B cell (primary cell): Measurements from ENCODE around the gene PRDM4. TPM values are rescaled to one million over a fixed set of nuclear protein-coding genes. Genes with fewer than 3 reads are reported as not detected.
A peak's percentile ranks its signal among the peaks of the same experiment; 100 is the strongest.

Experiments used
- ATAC-seq: fragments of 200-7000 bp; cut with Tn5 transposase; one replicate; pipeline ENCODE4 v1.10.0; 2021; ENCODE audit warnings: low read depth, mild to moderate bottlenecking, moderate number of reproducible peaks, moderate library complexity
- CTCF ChIA-PET: fragments of 350-600 bp; sonication (Branson Sonifier 250); formaldehyde crosslinking; loops from one replicate; lab custom pipeline; 2021; ENCODE audit warnings: antibody characterized with exemption, inconsistent platforms; lab: Charles Lee
- POLR2A ChIA-PET: fragments of 350-600 bp; sonication (Branson Sonifier 250); formaldehyde crosslinking; loops from one replicate; lab custom pipeline; 2021; ENCODE audit warnings: antibody characterized with exemption; lab: Charles Lee
- DNase-seq: peaks from one replicate; pipeline ENCODE4 v3.0.0; 2013
- H2AFZ ChIP-seq: 2 replicates; pipeline ENCODE4 v1.6.1; 2012; ENCODE audit warnings: mild to moderate bottlenecking, low read depth, low read length; ENCODE audit not compliant: insufficient read depth, poor library complexity, severe bottlenecking
- H3K27ac ChIP-seq, 2 donors: 1 replicate in 1 of 2; 2 replicates in 1 of 2; pipeline ENCODE4 v1.5.1; 2012 to 2013; ENCODE audit warnings: low read length in 2 of 2, mild to moderate bottlenecking in 2 of 2, moderate library complexity in 1 of 2
- H3K27me3 ChIP-seq, 4 experiments: fragments of 200-600 bp in 1 of 4; sonication (generic) in 1 of 4; replicated peaks in 1 of 4; 1 replicate in 2 of 4; 2 replicates in 2 of 4; pipeline versions ENCODE4 v1.6.1 to v1.7.0; 2013 to 2016; ENCODE audit warnings: low read length in 3 of 4, mild to moderate bottlenecking in 2 of 4, mixed read lengths in 1 of 4, moderate library complexity in 1 of 4; ENCODE audit not compliant: insufficient read depth in 4 of 4, control insufficient read depth in 3 of 4; ENCODE audit errors: control extremely low read depth in 1 of 4
- H3K36me3 ChIP-seq, 2 experiments: replicated peaks in 1 of 2; 1 replicate in 1 of 2; 2 replicates in 1 of 2; pipeline versions ENCODE4 v1.6.1 to v1.7.1; 2013; ENCODE audit warnings: low read length in 1 of 2; ENCODE audit not compliant: insufficient read depth in 2 of 2, control insufficient read depth in 1 of 2; ENCODE audit errors: control extremely low read depth in 1 of 2, extremely low read depth in 1 of 2
- H3K4me1 ChIP-seq, 2 donors: fragments of 200-600 bp in 1 of 2; sonication (generic) in 1 of 2; 1 replicate in 1 of 2; 2 replicates in 1 of 2; pipeline versions ENCODE4 v1.5.1 to v1.6.1; 2013 to 2017; ENCODE audit warnings: low read length in 2 of 2; ENCODE audit not compliant: control insufficient read depth in 2 of 2, insufficient read depth in 2 of 2
- H3K4me2 ChIP-seq: replicated peaks from 2 replicates; pipeline ENCODE3; 2012; ENCODE audit warnings: mild to moderate bottlenecking, low read depth, low read length; ENCODE audit not compliant: poor library complexity, severe bottlenecking
- H3K4me3 ChIP-seq, 5 experiments: fragments of 200-600 bp in 1 of 5; sonication (generic) in 1 of 5; 1 replicate in 3 of 5; 2 replicates in 2 of 5; pipeline versions ENCODE4 v1.5.1 to v1.7.0; 2011 to 2016; ENCODE audit warnings: low read length in 4 of 5, mild to moderate bottlenecking in 4 of 5, low read depth in 2 of 5, control low read depth in 1 of 5, moderate library complexity in 1 of 5; ENCODE audit not compliant: insufficient read depth in 1 of 5; ENCODE audit errors: control extremely low read depth in 1 of 5, extremely low read depth in 1 of 5
- H3K79me2 ChIP-seq: fragments of 200-600 bp; sonication (generic); one replicate; pipeline ENCODE4 v1.6.0; 2016; ENCODE audit warnings: low read length; ENCODE audit not compliant: control insufficient read depth, insufficient read depth
- H3K9ac ChIP-seq: fragments of 200-600 bp; sonication (generic); 2 replicates; pipeline ENCODE4 v1.6.1; 2017; ENCODE audit warnings: mild to moderate bottlenecking, low read length, moderate library complexity
- H3K9me3 ChIP-seq, 3 donors: one replicate each; pipeline versions ENCODE4 v1.6.1 to v1.7.1; 2013; ENCODE audit warnings: low read length in 2 of 3; ENCODE audit not compliant: control insufficient read depth in 2 of 3, insufficient read depth in 1 of 3; ENCODE audit errors: control extremely low read depth in 1 of 3
- H4K20me1 ChIP-seq: 2 replicates; pipeline ENCODE4 v1.6.0; 2012; ENCODE audit warnings: mild to moderate bottlenecking, low read length; ENCODE audit not compliant: insufficient read depth, control insufficient read depth, poor library complexity, severe bottlenecking
- H3K27ac Mint-ChIP-seq: one replicate; pipeline ENCODE4 v1.8.0; 2021; ENCODE audit warnings: mixed read lengths
- H3K27me3 Mint-ChIP-seq: one replicate; pipeline ENCODE4 v1.8.0; 2021; ENCODE audit warnings: mixed read lengths
- H3K4me1 Mint-ChIP-seq: one replicate; pipeline ENCODE4 v1.8.0; 2021; ENCODE audit warnings: mixed read lengths
- H3K4me3 Mint-ChIP-seq: one replicate; pipeline ENCODE4 v1.8.0; 2021; ENCODE audit warnings: mixed read lengths
- H3K9me3 Mint-ChIP-seq: one replicate; pipeline ENCODE4 v1.8.0; 2022; ENCODE audit warnings: mixed read lengths; ENCODE audit not compliant: insufficient read depth
- EZH2 ChIP-seq: IDR thresholded peaks from 2 replicates; pipeline ENCODE4 v1.6.1; 2012; ENCODE audit warnings: borderline replicate concordance, low read depth, mild to moderate bottlenecking, moderate library complexity, low read length; ENCODE audit not compliant: insufficient read depth, poor library complexity, severe bottlenecking
- WGBS: methylation state at CpG from one replicate; pipeline ENCODE4 v1.1.5; 2013; ENCODE audit warnings: missing lambda C conversion rate; ENCODE audit not compliant: insufficient coverage; 5-methylcytosine and 5-hydroxymethylcytosine counted together
- intact Hi-C: fragments of 100-400 bp; cut with micrococcal nuclease; formaldehyde crosslinking; loops from one replicate; pipeline ENCODE4 v1.10.0; 2022
- polyA plus RNA-seq: library from polyadenylated mRNA; depleted of rRNA; stranded (reverse); fragments of >200 nt; gene quantifications from 2 replicates; pipeline ENCODE4 v1.2.3, GENCODE V29; 2012
- total RNA-seq, 2 donors: library from RNA; stranded (reverse); fragments of 120-200 nt in 1 of 2; gene quantifications; 1 replicate in 1 of 2; 2 replicates in 1 of 2; pipeline versions ENCODE4 v1.2.3 to v1.2.4, GENCODE V29; 2013 to 2022
- TF ChIP-seq, protein P1 (sequence below): fragments of 200-600 bp; IDR thresholded peaks from one replicate; pipeline ENCODE4 v1.8.0; 2022; ENCODE audit warnings: antibody characterized with exemption, mild to moderate bottlenecking

Gene PRDM4
- total and polyA plus RNA-seq, 2 donors (not counting 1 experiment from before 2014, with no cell fraction given) = 50.1 to 117 TPM

DNA sequence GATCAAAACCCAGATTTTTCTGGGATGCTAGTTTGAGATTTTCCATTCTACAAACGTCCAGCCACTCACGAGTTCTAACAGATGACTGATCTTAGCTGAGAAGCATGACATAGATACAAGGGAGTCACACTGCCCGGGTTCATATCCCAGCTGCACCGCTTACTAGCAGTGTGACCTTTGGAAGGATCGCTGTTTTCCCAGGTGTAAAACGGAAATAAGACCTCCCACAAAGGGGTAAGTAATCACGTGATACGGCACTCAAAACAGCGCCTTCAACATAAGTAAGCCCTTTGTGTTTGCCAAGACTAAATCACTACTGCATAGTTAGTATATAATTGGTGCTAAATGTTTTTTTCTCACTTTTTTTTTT lies 76.0 kb downstream of the PRDM4 start:
- POLR2A ChIA-PET = interaction anchor here (0.6 to 1.6 kb wide), 3 partner anchors 52 to 1473 kb away, joined by 3 to 5 read pairs (median 4); partner anchors contain the start of gene PRDM4
- 59% methylated on average over 6 of the region's 9 CpGs for WGBS

More for the DNA sequence above, 76.0 kb downstream of the PRDM4 start:
- Histone ChIP-seq H3K79me2 (peaks cover 38% of the 10 kb centered on the region), H2AFZ (peak overlapping the region; percentile 80), H3K9ac (peak overlapping the region; percentile 85), H3K4me3 (peak overlapping the region; percentile 69 to 96 (median 86)), H3K27me3 (no peaks in the 10 kb centered on the region), H3K4me2 (peak overlapping the region; percentile 88), H3K36me3 (peaks cover 0 to 18% of the 10 kb centered on the region in 2 experiments), H3K4me1 (peaks cover 16 to 22% of the 10 kb centered on the region in 2 donors), H3K27ac (peak overlapping the region; percentile 81 to 85), H4K20me1 (no peaks in the 10 kb centered on the region), H3K9me3 (no peaks in the 10 kb centered on the region)
- Mint-ChIP-seq H3K27me3 (no peaks in the 10 kb centered on the region), H3K4me1 (peaks cover 25% of the 10 kb centered on the region), H3K4me3 (peak overlapping the region; percentile 96), H3K9me3 (no peaks in the 10 kb centered on the region), H3K27ac (peak overlapping the region; percentile 98)
- CTCF ChIA-PET = interaction anchor here (1.4 to 1.7 kb wide), 3 partner anchors 9 to 200 kb away, joined by 5 to 9 read pairs (median 6); no protein-coding TSS in a partner anchor
- ATAC-seq (no peak), DNase-seq (no peak)
- intact Hi-C loops = loop anchor here (1.0 to 2.0 kb wide), 3 partner anchors 52 to 878 kb away; partner anchors contain the start of genes ISCU and PRDM4
- TF ChIP-seq, protein P1, sequence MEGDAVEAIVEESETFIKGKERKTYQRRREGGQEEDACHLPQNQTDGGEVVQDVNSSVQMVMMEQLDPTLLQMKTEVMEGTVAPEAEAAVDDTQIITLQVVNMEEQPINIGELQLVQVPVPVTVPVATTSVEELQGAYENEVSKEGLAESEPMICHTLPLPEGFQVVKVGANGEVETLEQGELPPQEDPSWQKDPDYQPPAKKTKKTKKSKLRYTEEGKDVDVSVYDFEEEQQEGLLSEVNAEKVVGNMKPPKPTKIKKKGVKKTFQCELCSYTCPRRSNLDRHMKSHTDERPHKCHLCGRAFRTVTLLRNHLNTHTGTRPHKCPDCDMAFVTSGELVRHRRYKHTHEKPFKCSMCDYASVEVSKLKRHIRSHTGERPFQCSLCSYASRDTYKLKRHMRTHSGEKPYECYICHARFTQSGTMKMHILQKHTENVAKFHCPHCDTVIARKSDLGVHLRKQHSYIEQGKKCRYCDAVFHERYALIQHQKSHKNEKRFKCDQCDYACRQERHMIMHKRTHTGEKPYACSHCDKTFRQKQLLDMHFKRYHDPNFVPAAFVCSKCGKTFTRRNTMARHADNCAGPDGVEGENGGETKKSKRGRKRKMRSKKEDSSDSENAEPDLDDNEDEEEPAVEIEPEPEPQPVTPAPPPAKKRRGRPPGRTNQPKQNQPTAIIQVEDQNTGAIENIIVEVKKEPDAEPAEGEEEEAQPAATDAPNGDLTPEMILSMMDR = no peak
- no peak for TF ChIP-seq EZH2
